Measurements from ENCODE around the gene SLC25A17. TPM values are rescaled to one million over a fixed set of nuclear protein-coding genes. Genes with fewer than 3 reads are reported as not detected.
"Not testable (repeated sequence)": the region's sequence is repeated elsewhere in the genome, so short reads cannot be mapped to it uniquely, and the experiment has no call there.

The SLC25A17 gene
- polyA plus RNA-seq, 1 donor (not counting 4 experiments of a cell fraction or from before 2014, with no cell fraction given) = 40.0 TPM

DNA sequence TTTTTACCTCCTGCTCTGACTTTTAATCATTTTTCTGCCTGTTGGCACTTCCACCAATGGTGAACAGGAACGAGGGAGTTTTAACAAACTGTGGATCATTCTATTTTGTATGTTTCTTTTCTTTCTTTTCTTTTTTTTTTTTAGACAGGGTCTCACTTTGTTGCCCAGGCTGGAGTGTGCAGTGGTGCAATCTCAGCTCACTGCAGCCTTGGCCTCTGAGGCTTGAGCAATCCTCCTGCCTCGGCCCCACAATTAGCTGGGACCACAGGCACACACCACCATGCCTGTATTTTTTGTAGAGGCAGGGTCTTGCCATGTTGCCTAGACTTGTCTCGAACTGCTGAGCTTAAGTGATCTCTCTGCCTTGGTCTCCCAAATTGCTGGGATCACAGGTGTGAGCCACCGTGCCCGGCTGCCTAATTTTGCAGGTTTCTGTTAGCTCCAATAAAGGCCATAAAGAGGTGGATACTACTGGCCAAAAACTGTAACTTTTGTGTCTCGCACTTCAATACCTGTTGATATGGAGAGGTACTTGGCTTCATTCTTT is 59.8 kb downstream of the SLC25A17 start:
- Histone ChIP-seq H2AFZ (ENCODE audit: control insufficient read depth, low read length) (peak overlapping the region; percentile 8), H3K9me3 (ENCODE audit: control insufficient read depth, low read depth, low read length) (no peaks in the 10 kb centered on the region), H3K9ac (ENCODE audit: control insufficient read depth, extremely low read depth, insufficient read depth, low read length) (no peak overlapping the region), H3K4me3 (ENCODE audit: control insufficient read depth in 2 of 3, extremely low read depth in 1 of 3, insufficient read depth in 2 of 3, low read depth in 1 of 3, low read length in 3 of 3) (no peak overlapping the region), H3K27ac (ENCODE audit: control insufficient read depth, insufficient read depth, low read length) (peak overlapping the region; percentile 80), H3K4me2 (ENCODE audit: control insufficient read depth, extremely low read depth, insufficient read depth, low read depth, low read length) (peak overlapping the region; percentile 86), H3K27me3 (ENCODE audit: control insufficient read depth, extremely low read depth, insufficient read depth, low read length) (no peaks in the 10 kb centered on the region), H3K4me1 (ENCODE audit: control insufficient read depth, extremely low read depth, insufficient read depth, low read length) (peaks cover 28% of the 10 kb centered on the region), H4K20me1 (ENCODE audit: control insufficient read depth, extremely low read depth, insufficient read depth, low read length) (no peaks in the 10 kb centered on the region), H3K36me3 (ENCODE audit: control insufficient read depth in 2 of 2, extremely low read depth in 1 of 2, insufficient read depth in 2 of 2, low read length in 2 of 2) (no peaks in the 10 kb centered on the region), H3K9me1 (ENCODE audit: control insufficient read depth, extremely low read depth, insufficient read depth, low read length) (no peaks in the 10 kb centered on the region), H3K79me2 (ENCODE audit: control insufficient read depth, insufficient read depth, low read length) (no peaks in the 10 kb centered on the region)
- TF ChIP-seq CTCF (optimal IDR thresholded peaks at IDR 0.05 in 1 of 3, IDR thresholded peaks at IDR 0.05 in 1 of 3, conservative IDR thresholded peaks at IDR 0.05 in 1 of 3; ENCODE audit: extremely low read depth in 1 of 3, insufficient read depth in 2 of 3, low read length in 3 of 3) (no peak), EZH2 (IDR thresholded peaks at IDR 0.05; ENCODE audit: low read length) (no peak)
- no peak for DNase-seq (ENCODE audit: low read depth, low spot score)
- dilution Hi-C loops (cut with MboI; ENCODE audit: extremely low pct_ligation_motif_present, low sequenced_read_pairs) = no loop called here
- FAIRE-seq = no peak

DNA sequence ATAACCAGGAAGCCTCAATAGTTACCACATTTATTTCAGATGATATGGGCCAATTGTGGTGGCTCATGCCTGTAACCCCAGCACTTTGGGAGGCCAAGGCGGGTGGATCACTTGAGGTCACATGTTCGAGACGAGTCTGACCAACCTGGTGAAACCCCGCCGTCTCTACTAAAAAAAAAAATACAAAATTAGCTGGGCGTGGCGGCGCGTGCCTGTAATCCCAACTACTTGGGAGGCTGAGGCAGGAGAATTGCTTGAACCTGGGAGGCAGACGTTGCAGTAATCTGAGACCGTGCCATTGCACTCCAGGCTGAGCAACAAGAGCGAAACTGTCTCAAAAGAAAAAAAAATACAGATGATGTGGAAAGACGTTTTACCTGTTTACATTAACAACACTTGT is 60.3 kb downstream of the SLC25A17 start:
- H3K9ac ChIP-seq (ENCODE audit: control insufficient read depth, extremely low read depth, insufficient read depth, low read length); H3K36me3 ChIP-seq (ENCODE audit: control insufficient read depth in 2 of 2, extremely low read depth in 1 of 2, insufficient read depth in 2 of 2, low read length in 2 of 2); DNase-seq (ENCODE audit: low read depth, low spot score); FAIRE-seq; H3K9me1 ChIP-seq (ENCODE audit: control insufficient read depth, extremely low read depth, insufficient read depth, low read length); H4K20me1 ChIP-seq (ENCODE audit: control insufficient read depth, extremely low read depth, insufficient read depth, low read length); H3K27me3 ChIP-seq (ENCODE audit: control insufficient read depth, extremely low read depth, insufficient read depth, low read length); H3K9me3 ChIP-seq (ENCODE audit: control insufficient read depth, low read depth, low read length); H3K79me2 ChIP-seq (ENCODE audit: control insufficient read depth, insufficient read depth, low read length); dilution Hi-C loops (cut with MboI; ENCODE audit: extremely low pct_ligation_motif_present, low sequenced_read_pairs): not testable (repeated sequence)
- peaks cover 28% of the 10 kb centered on the region for H3K4me1 ChIP-seq (ENCODE audit: control insufficient read depth, extremely low read depth, insufficient read depth, low read length)
- H3K4me3 ChIP-seq (ENCODE audit: control insufficient read depth in 2 of 3, extremely low read depth in 1 of 3, insufficient read depth in 2 of 3, low read depth in 1 of 3, low read length in 3 of 3) = peak overlapping the region in 1 of 3 experiments; percentile 12
- peak overlapping the region; percentile 86 for H3K4me2 ChIP-seq (ENCODE audit: control insufficient read depth, extremely low read depth, insufficient read depth, low read depth, low read length)
- peak overlapping the region; percentile 80 for H3K27ac ChIP-seq (ENCODE audit: control insufficient read depth, insufficient read depth, low read length)
- peak overlapping the region; percentile 8 for H2AFZ ChIP-seq (ENCODE audit: control insufficient read depth, low read length)

DNA sequence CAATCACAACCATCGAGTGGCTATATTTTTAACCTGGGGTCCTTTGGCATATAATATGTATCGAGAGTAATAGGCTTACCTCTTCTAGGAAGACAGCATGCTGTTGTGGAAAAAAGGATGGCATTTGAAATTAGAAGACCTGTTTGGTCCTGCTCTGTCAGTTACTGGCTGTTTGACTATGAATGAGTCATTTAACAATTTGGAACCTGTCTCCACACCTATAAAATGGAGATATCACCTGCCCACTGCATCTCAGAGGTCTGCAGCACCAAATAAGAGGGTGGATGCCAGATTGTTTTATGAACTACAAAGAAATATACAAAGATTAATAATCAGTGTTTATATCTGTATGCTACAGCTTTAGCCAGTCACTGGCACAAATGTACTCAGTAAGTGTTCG is 60.8 kb downstream of the SLC25A17 start:
- peak; percentile 38 for DNase-seq (ENCODE audit: low read depth, low spot score)
- no peaks in the 10 kb centered on the region for H3K36me3 ChIP-seq (ENCODE audit: control insufficient read depth in 2 of 2, extremely low read depth in 1 of 2, insufficient read depth in 2 of 2, low read length in 2 of 2)

More for the DNA sequence above, 60.8 kb downstream of the SLC25A17 start:
- FAIRE-seq = peak; percentile 95
- Histone ChIP-seq H2AFZ (ENCODE audit: control insufficient read depth, low read length) (no peak overlapping the region), H4K20me1 (ENCODE audit: control insufficient read depth, extremely low read depth, insufficient read depth, low read length) (no peaks in the 10 kb centered on the region), H3K27me3 (ENCODE audit: control insufficient read depth, extremely low read depth, insufficient read depth, low read length) (no peaks in the 10 kb centered on the region), H3K9me1 (ENCODE audit: control insufficient read depth, extremely low read depth, insufficient read depth, low read length) (no peaks in the 10 kb centered on the region), H3K27ac (ENCODE audit: control insufficient read depth, insufficient read depth, low read length) (peak overlapping the region; percentile 80), H3K4me2 (ENCODE audit: control insufficient read depth, extremely low read depth, insufficient read depth, low read depth, low read length) (peak overlapping the region; percentile 86), H3K79me2 (ENCODE audit: control insufficient read depth, insufficient read depth, low read length) (no peaks in the 10 kb centered on the region), H3K4me1 (ENCODE audit: control insufficient read depth, extremely low read depth, insufficient read depth, low read length) (peaks cover 28% of the 10 kb centered on the region), H3K9me3 (ENCODE audit: control insufficient read depth, low read depth, low read length) (no peaks in the 10 kb centered on the region), H3K4me3 (ENCODE audit: control insufficient read depth in 2 of 3, extremely low read depth in 1 of 3, insufficient read depth in 2 of 3, low read depth in 1 of 3, low read length in 3 of 3) (peak overlapping the region; percentile 5 to 56 (median 26)), H3K9ac (ENCODE audit: control insufficient read depth, extremely low read depth, insufficient read depth, low read length) (peak overlapping the region; percentile 49)
- dilution Hi-C loops (cut with MboI; ENCODE audit: extremely low pct_ligation_motif_present, low sequenced_read_pairs) = no loop called here
- no peak for TF ChIP-seq EZH2 (IDR thresholded peaks at IDR 0.05; ENCODE audit: low read length)
- no peak for TF ChIP-seq CTCF (optimal IDR thresholded peaks at IDR 0.05 in 1 of 3, IDR thresholded peaks at IDR 0.05 in 1 of 3, conservative IDR thresholded peaks at IDR 0.05 in 1 of 3; ENCODE audit: extremely low read depth in 1 of 3, insufficient read depth in 2 of 3, low read length in 3 of 3)
